ENCODE results near the gene MNAT1.

GRCh38 chr14:60848066-60848465, 113.5 kb downstream of the MNAT1 start:
- TF ChIP-seq, protein P1, sequence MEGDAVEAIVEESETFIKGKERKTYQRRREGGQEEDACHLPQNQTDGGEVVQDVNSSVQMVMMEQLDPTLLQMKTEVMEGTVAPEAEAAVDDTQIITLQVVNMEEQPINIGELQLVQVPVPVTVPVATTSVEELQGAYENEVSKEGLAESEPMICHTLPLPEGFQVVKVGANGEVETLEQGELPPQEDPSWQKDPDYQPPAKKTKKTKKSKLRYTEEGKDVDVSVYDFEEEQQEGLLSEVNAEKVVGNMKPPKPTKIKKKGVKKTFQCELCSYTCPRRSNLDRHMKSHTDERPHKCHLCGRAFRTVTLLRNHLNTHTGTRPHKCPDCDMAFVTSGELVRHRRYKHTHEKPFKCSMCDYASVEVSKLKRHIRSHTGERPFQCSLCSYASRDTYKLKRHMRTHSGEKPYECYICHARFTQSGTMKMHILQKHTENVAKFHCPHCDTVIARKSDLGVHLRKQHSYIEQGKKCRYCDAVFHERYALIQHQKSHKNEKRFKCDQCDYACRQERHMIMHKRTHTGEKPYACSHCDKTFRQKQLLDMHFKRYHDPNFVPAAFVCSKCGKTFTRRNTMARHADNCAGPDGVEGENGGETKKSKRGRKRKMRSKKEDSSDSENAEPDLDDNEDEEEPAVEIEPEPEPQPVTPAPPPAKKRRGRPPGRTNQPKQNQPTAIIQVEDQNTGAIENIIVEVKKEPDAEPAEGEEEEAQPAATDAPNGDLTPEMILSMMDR (conservative IDR thresholded peaks at IDR 0.05; ENCODE audit: low read length) = no peak
- no peak for TF ChIP-seq EZH2phosphoT487 (IDR thresholded peaks at IDR 0.05; ENCODE audit: borderline replicate concordance)
